A549 treated with CORT108297 at 1 μM for 4 hours (cell line): ENCODE data around the gene ZNF486. TPM values are rescaled to one million over a fixed set of nuclear protein-coding genes. Genes with fewer than 3 reads are reported as not detected.

Experiments
- total RNA-seq: library from RNA; stranded (reverse); fragments of 200-300 nt; extraction: Qiagen RNA extraction; gene quantifications from 5 replicates; pipeline ENCODE4 v1.2.3, GENCODE V29; 2022

ZNF486 gene
- total RNA-seq = 0.15 TPM in 1 of 5 replicates, not detected in the others

GRCh38 chr19:20167020-20167644 lies at the start of gene ZNF486:
Gene ZNF486 (plus strand): TSS chr19:20167214. CDS start chr19:20167331, 117 bp downstream.

Other genes with a start within 250 kb of the ZNF486 start
- not detected in 5 replicates for gene ZNF682, start 127.7 kb upstream of the ZNF486 start, total RNA-seq
- not detected in 5 replicates for gene ZNF90, start 89.2 kb upstream of the ZNF486 start, total RNA-seq